ENCODE data around the gene SYNM.

The SYNM gene

DNA sequence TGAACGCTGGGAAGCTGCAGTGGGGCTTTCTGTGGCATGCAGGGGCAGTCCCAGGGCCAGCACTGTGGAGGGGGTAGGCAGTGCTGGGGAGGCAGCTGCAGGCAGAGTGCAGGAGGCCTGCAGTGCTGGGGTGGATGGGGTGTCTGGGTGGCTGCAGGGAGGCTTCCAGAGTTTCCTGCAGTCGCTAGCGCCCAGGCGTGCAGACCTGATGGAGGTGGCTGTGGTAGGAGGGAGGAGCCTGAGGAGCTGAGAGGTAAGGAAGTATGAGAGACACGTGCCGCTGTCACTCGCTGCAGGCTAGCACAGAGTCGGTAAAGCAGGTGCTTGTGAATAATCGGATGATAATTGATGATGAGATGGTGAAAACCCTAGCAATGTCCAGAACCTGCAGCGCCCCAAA, 16.3 kb downstream of the SYNM start:
- Mint-ChIP-seq H3K27me3 (ENCODE audit: low read depth) (no peaks in the 10 kb centered on the region), H3K27ac (no peak overlapping the region), H3K4me1 (ENCODE audit: low read depth) (no peaks in the 10 kb centered on the region), H3K9me3 (no peaks in the 10 kb centered on the region), H3K36me3 (ENCODE audit: low read depth) (peaks cover 2% of the 10 kb centered on the region), H3K4me3 (no peak overlapping the region)

DNA sequence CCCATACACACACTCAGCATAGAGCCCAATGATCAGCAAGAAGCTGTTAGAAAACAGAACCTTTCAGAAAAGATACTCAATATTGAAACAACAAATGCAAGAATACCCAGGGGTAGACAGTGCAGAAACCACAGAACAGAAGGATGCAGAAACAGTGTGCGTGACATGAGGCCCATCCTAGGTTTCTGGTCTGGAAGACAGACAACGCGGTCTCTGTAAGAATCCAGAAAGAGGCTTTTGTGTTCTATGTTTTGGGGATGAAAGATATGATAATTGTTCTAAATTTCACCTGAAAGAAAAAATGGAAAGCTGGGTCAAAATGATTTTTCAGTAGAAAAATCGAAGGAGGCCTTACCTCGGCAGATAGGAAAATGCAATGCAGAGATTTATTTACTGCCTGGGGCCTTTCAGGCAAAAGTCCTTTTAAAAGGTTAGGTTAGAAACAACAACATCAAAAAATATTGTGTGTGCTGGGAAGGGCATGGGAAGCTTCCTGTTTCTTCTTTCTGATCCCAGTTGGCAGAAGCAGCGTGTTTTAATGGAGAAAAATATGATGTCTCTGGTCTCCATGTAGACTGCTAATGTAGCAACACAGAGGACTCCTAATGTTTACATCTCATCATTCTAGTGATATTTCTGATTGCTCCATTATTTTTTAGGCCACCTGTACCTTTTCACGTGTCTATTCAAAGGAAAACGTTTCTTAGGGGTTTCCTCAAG, 17.0 kb downstream of the SYNM start:
- Mint-ChIP-seq H3K27me3 (ENCODE audit: low read depth) (no peaks in the 10 kb centered on the region), H3K4me1 (ENCODE audit: low read depth) (no peaks in the 10 kb centered on the region), H3K4me3 (no peak overlapping the region), H3K27ac (no peak overlapping the region), H3K36me3 (ENCODE audit: low read depth) (no peaks in the 10 kb centered on the region), H3K9me3 (no peaks in the 10 kb centered on the region)

DNA sequence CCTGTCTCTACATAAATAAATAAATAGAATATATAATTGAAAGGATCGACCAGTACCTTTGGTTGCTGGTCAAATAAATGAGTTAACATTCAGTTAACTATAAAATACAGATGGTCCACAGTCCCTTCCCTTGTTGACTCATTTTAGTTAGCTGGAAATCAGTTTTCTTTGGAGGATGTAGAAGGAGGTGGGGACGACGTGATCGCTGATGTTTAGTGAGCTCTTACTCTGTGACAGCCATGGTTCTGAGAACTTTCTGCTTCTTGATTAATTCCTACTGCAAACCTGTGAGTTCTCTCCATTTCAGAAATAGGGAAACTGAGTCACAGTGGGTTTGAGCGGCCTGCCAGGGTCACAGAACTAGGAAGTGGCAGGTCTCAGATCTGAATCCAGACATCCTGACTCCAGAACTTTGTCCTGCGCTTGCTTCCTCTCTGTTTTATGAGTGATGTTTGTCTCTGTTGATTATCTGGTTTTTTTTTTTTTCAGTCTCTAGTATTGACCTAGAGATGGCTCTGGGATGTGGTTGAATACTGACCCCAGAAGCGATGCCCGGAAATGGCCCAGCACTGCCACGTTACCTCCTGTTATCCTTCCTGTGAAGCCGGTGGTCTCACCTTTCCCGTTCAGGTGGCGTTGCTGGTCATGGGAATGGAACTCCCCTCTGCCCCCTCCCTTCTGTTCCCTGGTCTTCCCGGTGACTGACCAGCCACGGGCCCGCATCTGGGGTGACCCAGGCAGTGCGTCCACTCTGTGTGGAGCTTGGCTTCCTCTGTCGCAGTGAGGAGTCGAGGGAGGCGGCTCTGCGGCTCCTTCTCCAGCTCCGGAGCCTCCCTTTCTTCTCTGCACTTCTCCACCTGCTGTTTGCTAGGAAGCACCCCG, 18.2 kb downstream of the SYNM start:
- Mint-ChIP-seq H3K36me3 (ENCODE audit: low read depth) (no peaks in the 10 kb centered on the region), H3K4me3 (no peak overlapping the region), H3K27me3 (ENCODE audit: low read depth) (no peaks in the 10 kb centered on the region), H3K4me1 (ENCODE audit: low read depth) (no peaks in the 10 kb centered on the region), H3K27ac (no peak overlapping the region), H3K9me3 (no peaks in the 10 kb centered on the region)

DNA sequence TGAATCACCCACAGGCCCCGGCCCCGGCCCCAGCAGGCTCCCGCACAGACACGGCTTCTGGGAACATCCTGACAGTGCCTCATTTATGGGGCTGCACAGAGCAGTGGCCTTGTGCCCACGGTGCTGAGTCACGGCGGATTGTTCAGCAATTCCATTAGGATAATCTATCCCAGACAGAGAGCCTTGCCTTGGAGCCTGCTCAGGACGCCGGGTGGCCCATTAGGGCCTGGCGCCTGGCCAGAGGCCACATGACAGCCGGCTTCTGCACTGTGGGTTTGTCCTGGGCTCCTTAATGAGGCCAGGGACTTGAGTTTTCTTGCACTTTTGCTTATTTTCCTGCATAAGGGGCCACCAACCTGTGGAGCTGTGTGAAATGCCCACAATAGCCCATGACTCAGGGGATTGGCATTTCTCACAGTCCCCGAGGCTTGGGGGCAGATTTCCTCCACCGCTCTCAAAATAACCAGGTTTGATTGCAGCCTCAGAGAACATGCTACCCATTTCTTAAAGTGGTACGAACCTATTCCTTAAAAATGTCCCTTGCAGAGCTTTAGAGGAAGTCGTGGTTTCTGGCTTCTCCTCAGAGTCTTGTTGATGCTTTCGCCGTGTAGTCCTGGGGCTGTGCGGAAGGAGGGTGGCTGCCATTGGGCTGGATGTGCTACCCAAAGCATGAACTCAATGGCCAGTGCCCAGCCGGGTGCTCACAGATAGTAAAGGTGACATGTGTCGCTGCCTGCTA, 19.0 kb downstream of the SYNM start:
- Mint-ChIP-seq H3K27ac (no peak overlapping the region), H3K4me3 (no peak overlapping the region), H3K9me3 (no peaks in the 10 kb centered on the region), H3K27me3 (ENCODE audit: low read depth) (no peaks in the 10 kb centered on the region), H3K4me1 (ENCODE audit: low read depth) (no peaks in the 10 kb centered on the region), H3K36me3 (ENCODE audit: low read depth) (no peaks in the 10 kb centered on the region)

DNA sequence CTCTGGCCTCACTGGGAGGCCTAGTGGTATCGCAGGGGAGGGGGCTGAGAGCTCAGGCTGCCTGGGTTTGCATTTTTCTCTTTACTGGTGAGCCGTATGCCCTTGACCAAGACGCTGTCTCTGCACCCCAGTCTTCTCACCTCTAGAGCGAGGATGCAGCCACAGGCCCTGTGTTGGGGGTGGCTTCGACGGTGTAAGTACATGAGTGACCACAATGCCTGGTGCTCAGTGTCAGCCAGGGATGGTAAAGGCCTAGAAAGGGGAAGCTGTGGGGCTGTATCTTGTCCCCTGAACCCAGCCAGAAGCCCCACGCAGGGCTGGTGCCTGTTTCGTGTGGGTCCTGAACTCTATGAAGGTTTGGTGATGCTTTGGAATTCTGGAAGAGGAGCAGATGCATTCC, 19.8 kb downstream of the SYNM start:
- Mint-ChIP-seq H3K27ac (no peak overlapping the region), H3K4me1 (ENCODE audit: low read depth) (no peaks in the 10 kb centered on the region), H3K27me3 (ENCODE audit: low read depth) (no peaks in the 10 kb centered on the region), H3K9me3 (no peaks in the 10 kb centered on the region), H3K36me3 (ENCODE audit: low read depth) (no peaks in the 10 kb centered on the region), H3K4me3 (no peak overlapping the region)

DNA sequence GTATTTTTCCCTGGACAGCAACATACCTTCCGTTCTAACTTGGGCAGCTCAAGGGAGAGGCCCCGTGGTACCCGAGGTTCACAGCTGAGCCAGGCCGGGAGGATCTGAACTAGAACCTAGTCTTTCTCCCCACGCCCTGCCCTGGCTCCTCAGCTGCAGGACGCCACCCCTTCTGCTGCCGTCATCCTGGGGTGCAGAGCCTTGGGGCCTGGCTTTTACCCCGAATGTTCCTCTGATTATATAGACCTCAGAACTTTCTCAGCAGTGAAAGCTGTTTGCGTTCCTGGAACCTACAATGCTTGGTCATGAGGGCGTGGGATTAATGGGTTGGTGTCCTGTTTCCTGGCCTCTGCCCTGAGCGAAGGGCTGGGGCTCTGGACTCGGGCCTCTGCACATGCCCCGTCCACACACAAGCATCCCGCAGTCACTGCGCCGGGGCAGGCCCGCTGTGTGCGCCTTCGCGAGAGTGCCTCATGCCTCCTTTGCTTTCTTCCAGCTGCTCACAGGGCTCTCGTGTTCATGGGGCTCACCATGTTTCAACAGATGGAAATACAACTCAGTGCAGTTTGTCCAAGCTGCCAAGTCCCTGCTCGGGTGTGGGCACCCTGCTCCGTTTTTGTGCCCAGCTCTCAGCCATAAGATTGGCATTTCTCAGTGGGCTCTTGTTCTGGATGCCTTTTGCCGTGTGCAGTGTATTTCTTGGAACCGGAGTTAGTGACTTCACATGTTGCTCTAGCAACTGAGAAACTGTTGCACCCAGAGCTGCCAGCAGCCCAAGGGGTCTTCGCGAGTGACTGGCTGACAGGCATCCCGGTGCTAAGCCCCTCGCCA, 20.4 kb downstream of the SYNM start:
- Mint-ChIP-seq H3K9me3 (no peaks in the 10 kb centered on the region), H3K4me3 (no peak overlapping the region), H3K36me3 (ENCODE audit: low read depth) (peaks cover 2% of the 10 kb centered on the region), H3K27me3 (ENCODE audit: low read depth) (no peaks in the 10 kb centered on the region), H3K27ac (no peak overlapping the region), H3K4me1 (ENCODE audit: low read depth) (peaks cover 2% of the 10 kb centered on the region)

DNA sequence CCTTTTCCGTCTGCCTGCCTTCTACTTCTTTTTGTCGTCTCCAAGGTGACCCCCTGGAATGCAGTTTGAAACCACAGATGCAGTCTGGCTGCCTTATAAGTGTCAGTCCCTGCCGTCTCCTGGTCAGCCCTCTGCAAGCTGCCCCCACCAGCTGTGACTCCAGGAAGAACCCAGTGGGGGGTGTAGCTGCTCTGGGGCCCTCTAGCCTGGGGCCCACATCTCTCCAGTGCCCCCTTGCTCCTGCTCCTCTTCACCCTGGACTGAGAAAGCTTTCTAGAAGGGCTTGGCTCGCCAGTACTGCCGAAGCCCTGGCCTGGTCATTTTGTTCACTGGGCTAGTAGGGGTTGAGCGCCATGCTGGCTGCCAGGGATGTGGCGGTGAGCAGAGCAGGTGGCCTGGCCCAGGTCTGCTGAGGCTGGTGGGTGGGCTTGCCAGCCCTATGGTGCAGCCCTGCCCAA, 21.3 kb downstream of the SYNM start:
- peaks cover 2% of the 10 kb centered on the region for H3K4me1 Mint-ChIP-seq (ENCODE audit: low read depth)
- no peak overlapping the region for H3K27ac Mint-ChIP-seq
- H3K27me3 Mint-ChIP-seq (ENCODE audit: low read depth) = no peaks in the 10 kb centered on the region
- H3K9me3 Mint-ChIP-seq = no peaks in the 10 kb centered on the region
- H3K36me3 Mint-ChIP-seq (ENCODE audit: low read depth) = peaks cover 2% of the 10 kb centered on the region
- H3K4me3 Mint-ChIP-seq = no peak overlapping the region

DNA sequence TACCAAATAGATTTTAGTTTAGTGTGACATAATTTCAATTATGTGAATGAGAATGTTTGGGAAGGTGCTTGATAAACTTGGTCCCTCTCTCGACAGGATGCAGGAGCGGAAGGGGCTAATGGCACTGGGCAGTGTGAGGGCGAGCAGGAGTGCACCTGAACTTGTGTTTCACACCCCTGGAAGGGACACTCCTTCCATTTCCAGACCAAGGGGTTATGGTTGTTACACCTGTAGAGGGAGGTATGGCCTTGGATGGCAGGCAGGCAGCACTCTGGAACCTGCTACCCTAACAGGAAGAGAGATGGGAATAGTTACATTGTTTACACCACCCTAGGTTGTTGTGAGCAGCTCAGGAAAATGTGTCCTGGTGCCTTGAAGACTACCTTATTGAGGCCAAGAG, 22.1 kb downstream of the SYNM start:
- no peaks in the 10 kb centered on the region for H3K27me3 Mint-ChIP-seq (ENCODE audit: low read depth)
- peaks cover 2% of the 10 kb centered on the region for H3K4me1 Mint-ChIP-seq (ENCODE audit: low read depth)
- no peaks in the 10 kb centered on the region for H3K9me3 Mint-ChIP-seq
- H3K27ac Mint-ChIP-seq = no peak overlapping the region
- H3K36me3 Mint-ChIP-seq (ENCODE audit: low read depth) = peaks cover 2% of the 10 kb centered on the region
- H3K4me3 Mint-ChIP-seq = no peak overlapping the region

DNA sequence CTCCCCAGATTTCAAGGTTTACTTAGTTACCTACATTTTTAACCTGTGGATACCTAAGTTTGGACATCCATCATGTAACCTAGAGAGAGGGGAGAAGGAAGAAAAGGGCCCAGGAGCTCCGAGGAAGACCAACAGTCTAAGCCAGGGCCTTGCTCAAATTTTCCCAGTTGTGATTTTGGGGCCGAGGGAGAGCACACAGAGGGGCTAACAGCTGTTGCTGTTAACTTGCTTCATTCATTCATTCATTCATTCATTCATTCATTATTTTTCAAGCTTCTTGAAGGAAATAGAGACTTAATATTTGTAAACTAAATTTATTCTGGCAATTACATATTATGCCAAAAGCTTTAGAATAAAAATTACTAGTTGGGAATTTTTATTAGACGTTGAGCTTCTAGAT, 22.9 kb downstream of the SYNM start:
- Mint-ChIP-seq H3K4me1 (ENCODE audit: low read depth) (peaks cover 2% of the 10 kb centered on the region), H3K36me3 (ENCODE audit: low read depth) (peaks cover 2% of the 10 kb centered on the region), H3K27ac (no peak overlapping the region)

DNA sequence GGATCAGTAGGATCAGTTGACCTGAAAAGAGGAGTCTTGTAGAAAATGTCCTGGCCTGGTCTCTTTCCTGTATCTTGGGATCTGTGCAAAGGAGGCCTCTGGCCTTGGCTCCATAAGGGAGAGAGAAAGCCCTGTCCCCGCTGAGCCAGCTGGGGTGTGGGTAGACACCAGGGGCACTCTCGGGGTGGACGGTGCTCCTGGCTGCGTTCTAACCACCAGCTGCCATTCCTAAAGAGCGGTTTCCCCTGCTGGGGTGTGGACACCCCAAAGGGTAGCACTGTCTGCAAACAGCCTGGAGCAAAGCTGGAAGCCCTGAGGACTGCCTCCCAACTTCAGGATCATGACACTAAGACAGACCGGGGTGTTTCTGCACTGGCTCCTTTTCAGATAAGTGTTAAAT, 23.5 kb downstream of the SYNM start:
- H3K27ac Mint-ChIP-seq = no peak overlapping the region
- H3K4me1 Mint-ChIP-seq (ENCODE audit: low read depth) = peaks cover 2% of the 10 kb centered on the region
- no peaks in the 10 kb centered on the region for H3K27me3 Mint-ChIP-seq (ENCODE audit: low read depth)
- no peaks in the 10 kb centered on the region for H3K9me3 Mint-ChIP-seq
- H3K36me3 Mint-ChIP-seq (ENCODE audit: low read depth) = peaks cover 2% of the 10 kb centered on the region
- no peak overlapping the region for H3K4me3 Mint-ChIP-seq

More for the DNA sequence above, 22.9 kb downstream of the SYNM start:
- Mint-ChIP-seq H3K4me3 (no peak overlapping the region), H3K9me3 (no peaks in the 10 kb centered on the region), H3K27me3 (ENCODE audit: low read depth) (no peaks in the 10 kb centered on the region)

DNA sequence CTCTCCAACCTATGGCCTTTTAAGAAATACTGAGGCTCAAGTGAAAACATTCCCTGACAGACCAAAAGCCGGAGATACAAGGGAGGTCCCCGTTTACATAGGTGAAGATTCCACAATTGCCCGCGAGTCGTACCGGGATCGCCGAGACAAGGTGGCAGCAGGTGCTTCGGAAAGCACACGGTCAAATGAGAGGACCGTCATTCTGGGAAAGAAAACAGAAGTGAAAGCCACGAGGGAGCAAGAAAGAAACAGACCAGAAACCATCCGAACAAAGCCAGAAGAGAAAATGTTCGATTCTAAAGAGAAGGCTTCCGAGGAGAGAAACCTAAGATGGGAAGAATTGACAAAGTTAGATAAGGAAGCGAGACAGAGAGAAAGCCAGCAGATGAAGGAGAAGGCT, 24.8 kb downstream of the SYNM start:
- Mint-ChIP-seq H3K4me1 (ENCODE audit: low read depth) (peaks cover 2% of the 10 kb centered on the region), H3K36me3 (ENCODE audit: low read depth) (peaks cover 2% of the 10 kb centered on the region)

DNA sequence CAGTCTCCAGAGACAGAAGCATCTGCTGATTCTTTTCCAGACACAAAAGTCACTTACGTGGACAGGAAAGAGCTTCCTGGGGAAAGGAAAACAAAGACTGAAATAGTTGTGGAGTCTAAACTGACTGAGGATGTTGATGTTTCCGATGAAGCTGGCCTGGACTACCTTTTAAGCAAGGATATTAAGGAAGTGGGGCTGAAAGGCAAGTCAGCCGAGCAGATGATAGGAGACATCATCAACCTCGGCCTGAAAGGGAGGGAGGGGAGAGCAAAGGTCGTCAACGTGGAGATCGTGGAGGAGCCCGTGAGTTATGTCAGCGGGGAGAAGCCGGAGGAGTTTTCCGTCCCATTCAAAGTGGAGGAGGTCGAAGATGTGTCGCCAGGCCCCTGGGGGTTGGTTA, 25.4 kb downstream of the SYNM start:
- Mint-ChIP-seq H3K9me3 (no peaks in the 10 kb centered on the region), H3K36me3 (ENCODE audit: low read depth) (peaks cover 2% of the 10 kb centered on the region), H3K27ac (no peak overlapping the region), H3K27me3 (ENCODE audit: low read depth) (no peaks in the 10 kb centered on the region), H3K4me1 (ENCODE audit: low read depth) (peaks cover 3% of the 10 kb centered on the region), H3K4me3 (no peak overlapping the region)

More for the DNA sequence above, 24.8 kb downstream of the SYNM start:
- H3K27ac Mint-ChIP-seq = no peak overlapping the region
- H3K4me3 Mint-ChIP-seq = no peak overlapping the region
- no peaks in the 10 kb centered on the region for H3K27me3 Mint-ChIP-seq (ENCODE audit: low read depth)
- no peaks in the 10 kb centered on the region for H3K9me3 Mint-ChIP-seq

DNA sequence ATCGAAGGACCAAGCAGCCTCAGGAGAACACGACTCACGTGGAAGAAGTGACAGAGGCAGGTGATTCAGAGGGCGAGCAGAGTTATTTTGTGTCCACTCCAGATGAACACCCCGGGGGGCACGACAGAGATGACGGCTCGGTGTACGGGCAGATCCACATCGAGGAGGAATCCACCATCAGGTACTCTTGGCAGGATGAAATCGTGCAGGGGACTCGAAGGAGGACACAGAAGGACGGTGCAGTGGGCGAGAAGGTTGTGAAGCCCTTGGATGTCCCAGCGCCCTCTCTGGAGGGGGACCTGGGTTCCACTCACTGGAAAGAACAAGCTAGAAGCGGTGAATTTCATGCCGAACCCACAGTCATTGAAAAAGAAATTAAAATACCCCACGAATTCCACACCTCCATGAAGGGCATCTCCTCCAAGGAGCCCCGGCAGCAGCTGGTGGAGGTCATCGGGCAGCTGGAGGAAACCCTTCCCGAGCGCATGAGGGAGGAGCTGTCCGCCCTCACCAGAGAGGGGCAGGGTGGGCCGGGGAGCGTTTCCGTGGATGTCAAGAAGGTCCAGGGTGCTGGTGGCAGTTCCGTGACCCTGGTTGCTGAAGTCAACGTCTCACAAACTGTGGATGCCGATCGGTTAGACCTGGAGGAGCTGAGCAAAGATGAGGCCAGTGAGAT, 26.0 kb downstream of the SYNM start:
- no peak overlapping the region for H3K4me3 Mint-ChIP-seq
- no peaks in the 10 kb centered on the region for H3K27me3 Mint-ChIP-seq (ENCODE audit: low read depth)
- no peak overlapping the region for H3K27ac Mint-ChIP-seq
- peaks cover 6% of the 10 kb centered on the region for H3K4me1 Mint-ChIP-seq (ENCODE audit: low read depth)
- no peaks in the 10 kb centered on the region for H3K9me3 Mint-ChIP-seq
- peaks cover 2% of the 10 kb centered on the region for H3K36me3 Mint-ChIP-seq (ENCODE audit: low read depth)

Measured in T-helper 1 cell treated with Interleukin-12 subunit alpha and Interleukin-12 subunit beta and Interleukin-4 antibody, amounts not matched to agents 30 μg/mL and 1 μg/mL, for 36 hours (primary cell).